ENCODE measurements around the gene TGFB1I1.
"Not testable (repeated sequence)": the region's sequence is repeated elsewhere in the genome, so short reads cannot be mapped to it uniquely, and the experiment has no call there.

Gene TGFB1I1

DNA sequence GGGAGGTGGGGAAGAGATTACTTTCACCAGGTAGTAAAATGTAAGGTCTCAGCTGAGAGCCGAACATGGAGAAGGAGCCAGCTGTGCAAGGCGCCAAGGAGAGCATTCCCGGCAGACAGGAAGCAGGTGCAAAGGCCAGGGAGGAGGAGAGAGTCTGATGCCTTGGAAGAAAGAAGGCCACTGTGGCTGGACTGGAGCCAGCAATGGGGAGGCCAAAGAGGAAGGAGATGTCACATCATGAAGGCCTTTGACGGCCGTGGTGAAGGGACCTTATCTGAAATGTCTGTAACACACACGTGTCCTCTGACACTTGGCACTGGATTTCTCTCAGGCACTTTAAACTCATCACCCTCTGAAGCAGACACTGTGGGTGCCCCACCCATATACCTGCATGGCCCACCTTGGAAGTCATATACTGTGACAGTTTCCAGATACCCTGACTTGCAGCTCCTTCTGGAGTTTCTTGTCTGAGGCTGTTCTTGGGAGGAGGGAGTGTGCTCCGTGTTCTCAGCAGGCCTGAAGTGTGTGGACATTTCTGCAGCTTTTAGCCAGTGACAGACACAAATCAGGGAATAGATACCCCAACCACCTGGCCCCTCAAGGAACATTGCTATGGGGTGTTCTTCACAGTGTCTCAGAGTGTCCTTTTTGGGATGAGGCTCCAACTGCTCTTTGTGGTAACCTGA lies 9.0 kb downstream of the TGFB1I1 start:
- no peak overlapping the region for H3K9ac ChIP-seq (ENCODE audit: low read length in 2 of 2)
- H3K9me3 ChIP-seq (ENCODE audit: control insufficient read depth in 2 of 2, low read length in 2 of 2): no peaks in the 10 kb centered on the region
- no peak overlapping the region for H3K4me3 ChIP-seq (ENCODE audit: low read length in 2 of 2)
- H3K27ac ChIP-seq (ENCODE audit: low read length): peak overlapping the region; percentile 37
- peaks cover 8 to 10% of the 10 kb centered on the region in 2 donors for H3K27me3 ChIP-seq (ENCODE audit: control insufficient read depth in 1 of 2, insufficient read depth in 2 of 2, low read length in 2 of 2)
- peaks cover 20% of the 10 kb centered on the region for H3K4me1 ChIP-seq (ENCODE audit: control insufficient read depth, insufficient read depth, low read length)
- peaks cover 4 to 8% of the 10 kb centered on the region in 2 donors for H3K36me3 ChIP-seq (ENCODE audit: control insufficient read depth in 2 of 2, insufficient read depth in 2 of 2, low read length in 2 of 2)

DNA sequence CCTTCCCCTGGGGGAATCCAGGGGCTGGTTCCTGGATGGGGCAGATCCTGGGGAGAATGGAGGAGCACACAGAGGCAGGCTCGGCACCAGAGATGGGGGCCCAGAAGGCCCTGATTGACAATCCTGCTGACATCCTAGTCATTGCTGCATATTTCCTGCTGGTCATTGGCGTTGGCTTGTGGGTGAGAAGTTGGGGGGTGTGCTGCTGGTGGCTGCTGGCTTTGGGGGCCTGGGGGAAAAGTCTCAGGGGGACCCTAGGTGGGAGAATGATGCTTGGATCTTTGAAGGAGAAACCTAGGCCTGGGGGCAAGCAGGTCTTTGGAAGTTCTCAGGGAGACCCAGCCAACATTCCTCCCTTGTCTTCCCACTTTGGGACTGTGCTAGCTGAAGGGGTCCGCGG lies 11.1 kb downstream of the TGFB1I1 start, which contains the start of gene SLC5A2:
Gene SLC5A2, plus strand, starts transcription at position 43 of the 400 bp plus-strand sequence. Its CDS starts 14 bp downstream, at position 57.
- Histone ChIP-seq H3K4me3 (ENCODE audit: low read length in 2 of 2) (no peak within 1 kb of the TSS), H3K4me1 (ENCODE audit: control insufficient read depth, insufficient read depth, low read length) (peaks cover 14% of the 10 kb centered on the region), H3K9me3 (ENCODE audit: control insufficient read depth in 2 of 2, low read length in 2 of 2) (no peaks in the 10 kb centered on the region), H3K27ac (ENCODE audit: low read length) (no peak within 1 kb of the TSS), H3K36me3 (ENCODE audit: control insufficient read depth in 2 of 2, insufficient read depth in 2 of 2, low read length in 2 of 2) (peaks cover 0 to 4% of the 10 kb centered on the region in 2 donors), H3K27me3 (ENCODE audit: control insufficient read depth in 1 of 2, insufficient read depth in 2 of 2, low read length in 2 of 2) (peaks cover 21 to 27% of the 10 kb centered on the region in 2 donors), H3K9ac (ENCODE audit: low read length in 2 of 2) (no peak within 1 kb of the TSS)

DNA sequence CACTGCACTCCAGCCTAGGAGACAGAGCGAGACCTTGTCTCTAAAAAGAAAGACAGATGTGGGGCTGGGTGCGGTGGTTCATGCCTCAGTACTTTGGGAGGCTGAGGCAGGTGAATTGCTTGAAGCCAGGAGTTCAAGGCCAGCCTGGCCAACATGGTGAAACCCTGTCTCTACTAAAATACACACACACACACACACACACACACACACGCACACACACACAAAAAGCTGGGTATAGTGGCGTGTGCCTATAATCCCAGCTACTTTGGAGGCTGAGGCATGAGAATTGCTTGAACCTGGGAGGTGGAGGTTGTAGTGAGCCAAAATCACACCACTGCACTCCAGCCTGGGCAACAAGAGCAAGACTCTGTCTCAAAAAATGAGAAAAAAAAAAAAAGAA lies 12.1 kb downstream of the TGFB1I1 start:
- Histone ChIP-seq H3K4me1 (ENCODE audit: control insufficient read depth, insufficient read depth, low read length) (peaks cover 22% of the 10 kb centered on the region), H3K27me3 (ENCODE audit: control insufficient read depth in 1 of 2, insufficient read depth in 2 of 2, low read length in 2 of 2) (peaks cover 25 to 31% of the 10 kb centered on the region in 2 donors)
- not testable (repeated sequence) for H3K27ac ChIP-seq (ENCODE audit: low read length); H3K36me3 ChIP-seq (ENCODE audit: control insufficient read depth in 2 of 2, insufficient read depth in 2 of 2, low read length in 2 of 2); H3K4me3 ChIP-seq (ENCODE audit: low read length in 2 of 2); H3K9me3 ChIP-seq (ENCODE audit: control insufficient read depth in 2 of 2, low read length in 2 of 2); H3K9ac ChIP-seq (ENCODE audit: low read length in 2 of 2)

DNA sequence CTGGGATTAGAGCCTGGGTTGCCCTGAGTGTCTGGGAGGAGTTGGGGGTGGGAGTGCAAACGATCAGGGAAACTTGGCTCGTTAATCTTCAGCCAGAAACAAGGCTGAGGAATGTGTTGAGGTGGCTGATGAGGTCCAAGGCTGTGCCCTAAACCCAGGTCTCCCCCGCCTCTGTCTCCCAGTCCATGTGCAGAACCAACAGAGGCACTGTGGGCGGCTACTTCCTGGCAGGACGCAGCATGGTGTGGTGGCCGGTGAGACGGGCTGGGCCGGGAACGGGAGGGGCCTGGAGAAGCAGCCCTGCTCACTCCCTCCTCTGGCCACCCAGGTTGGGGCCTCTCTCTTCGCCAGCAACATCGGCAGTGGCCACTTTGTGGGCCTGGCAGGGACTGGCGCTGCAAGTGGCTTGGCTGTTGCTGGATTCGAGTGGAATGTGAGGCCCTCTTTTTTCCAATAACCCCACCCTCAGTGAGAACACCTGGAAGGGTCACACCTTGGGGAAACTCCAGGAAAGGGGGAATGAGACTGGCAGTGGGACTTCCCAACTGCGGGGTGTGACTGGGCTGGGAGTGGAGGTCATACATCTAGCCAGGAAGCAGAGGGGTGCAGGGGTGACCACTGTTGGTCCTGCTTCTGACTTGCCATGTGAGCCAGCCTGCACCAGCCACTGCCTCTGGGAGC lies 12.7 kb downstream of the TGFB1I1 start:
- peaks cover 0 to 2% of the 10 kb centered on the region in 2 donors for H3K36me3 ChIP-seq (ENCODE audit: control insufficient read depth in 2 of 2, insufficient read depth in 2 of 2, low read length in 2 of 2)
- peaks cover 22% of the 10 kb centered on the region for H3K4me1 ChIP-seq (ENCODE audit: control insufficient read depth, insufficient read depth, low read length)
- no peaks in the 10 kb centered on the region for H3K9me3 ChIP-seq (ENCODE audit: control insufficient read depth in 2 of 2, low read length in 2 of 2)
- H3K27ac ChIP-seq (ENCODE audit: low read length): no peak overlapping the region
- H3K27me3 ChIP-seq (ENCODE audit: control insufficient read depth in 1 of 2, insufficient read depth in 2 of 2, low read length in 2 of 2): peaks cover 25 to 31% of the 10 kb centered on the region in 2 donors
- no peak overlapping the region for H3K4me3 ChIP-seq (ENCODE audit: low read length in 2 of 2)
- no peak overlapping the region for H3K9ac ChIP-seq (ENCODE audit: low read length in 2 of 2)

DNA sequence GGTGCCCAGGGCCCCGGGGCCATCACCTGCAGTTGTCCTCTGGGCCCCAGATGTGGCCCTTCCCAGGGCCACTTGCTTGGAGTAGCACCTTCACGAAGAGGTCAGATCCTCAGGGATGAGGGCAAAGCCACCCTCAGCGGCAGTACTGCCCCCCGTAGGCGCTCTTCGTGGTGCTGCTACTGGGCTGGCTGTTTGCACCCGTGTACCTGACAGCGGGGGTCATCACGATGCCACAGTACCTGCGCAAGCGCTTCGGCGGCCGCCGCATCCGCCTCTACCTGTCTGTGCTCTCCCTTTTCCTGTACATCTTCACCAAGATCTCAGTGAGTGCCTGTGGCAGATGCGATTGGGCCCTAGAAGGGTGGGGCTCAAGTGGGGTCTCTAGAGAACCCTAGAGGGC lies 13.6 kb downstream of the TGFB1I1 start:
- H3K4me3 ChIP-seq (ENCODE audit: low read length in 2 of 2): no peak overlapping the region
- H3K9ac ChIP-seq (ENCODE audit: low read length in 2 of 2): no peak overlapping the region
- H3K9me3 ChIP-seq (ENCODE audit: control insufficient read depth in 2 of 2, low read length in 2 of 2): no peaks in the 10 kb centered on the region
- peaks cover 0 to 4% of the 10 kb centered on the region in 2 donors for H3K36me3 ChIP-seq (ENCODE audit: control insufficient read depth in 2 of 2, insufficient read depth in 2 of 2, low read length in 2 of 2)
- H3K27me3 ChIP-seq (ENCODE audit: control insufficient read depth in 1 of 2, insufficient read depth in 2 of 2, low read length in 2 of 2): peaks cover 25 to 31% of the 10 kb centered on the region in 2 donors
- H3K4me1 ChIP-seq (ENCODE audit: control insufficient read depth, insufficient read depth, low read length): peaks cover 20% of the 10 kb centered on the region
- no peak overlapping the region for H3K27ac ChIP-seq (ENCODE audit: low read length)

DNA sequence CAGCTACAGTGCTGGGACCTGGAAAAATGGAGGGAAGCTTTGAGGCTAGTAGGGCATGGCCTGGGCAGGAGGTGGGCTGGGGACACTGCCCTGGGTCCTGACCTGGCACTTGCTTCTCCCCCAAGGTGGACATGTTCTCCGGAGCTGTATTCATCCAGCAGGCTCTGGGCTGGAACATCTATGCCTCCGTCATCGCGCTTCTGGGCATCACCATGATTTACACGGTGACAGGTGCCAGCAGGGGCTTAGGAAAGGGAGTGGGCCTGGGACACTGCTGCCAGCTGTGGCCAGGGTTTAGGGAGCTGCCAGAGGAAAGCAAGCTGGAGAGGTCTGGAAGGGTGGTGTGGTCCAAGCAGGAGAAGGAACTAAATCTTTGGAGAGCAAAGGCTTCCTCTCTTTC lies 14.1 kb downstream of the TGFB1I1 start:
- H3K9me3 ChIP-seq (ENCODE audit: control insufficient read depth in 2 of 2, low read length in 2 of 2): no peaks in the 10 kb centered on the region
- H3K27ac ChIP-seq (ENCODE audit: low read length): no peak overlapping the region
- no peak overlapping the region for H3K9ac ChIP-seq (ENCODE audit: low read length in 2 of 2)
- peaks cover 25 to 31% of the 10 kb centered on the region in 2 donors for H3K27me3 ChIP-seq (ENCODE audit: control insufficient read depth in 1 of 2, insufficient read depth in 2 of 2, low read length in 2 of 2)
- H3K4me3 ChIP-seq (ENCODE audit: low read length in 2 of 2): no peak overlapping the region
- peaks cover 19% of the 10 kb centered on the region for H3K4me1 ChIP-seq (ENCODE audit: control insufficient read depth, insufficient read depth, low read length)
- H3K36me3 ChIP-seq (ENCODE audit: control insufficient read depth in 2 of 2, insufficient read depth in 2 of 2, low read length in 2 of 2): peaks cover 0 to 6% of the 10 kb centered on the region in 2 donors

DNA sequence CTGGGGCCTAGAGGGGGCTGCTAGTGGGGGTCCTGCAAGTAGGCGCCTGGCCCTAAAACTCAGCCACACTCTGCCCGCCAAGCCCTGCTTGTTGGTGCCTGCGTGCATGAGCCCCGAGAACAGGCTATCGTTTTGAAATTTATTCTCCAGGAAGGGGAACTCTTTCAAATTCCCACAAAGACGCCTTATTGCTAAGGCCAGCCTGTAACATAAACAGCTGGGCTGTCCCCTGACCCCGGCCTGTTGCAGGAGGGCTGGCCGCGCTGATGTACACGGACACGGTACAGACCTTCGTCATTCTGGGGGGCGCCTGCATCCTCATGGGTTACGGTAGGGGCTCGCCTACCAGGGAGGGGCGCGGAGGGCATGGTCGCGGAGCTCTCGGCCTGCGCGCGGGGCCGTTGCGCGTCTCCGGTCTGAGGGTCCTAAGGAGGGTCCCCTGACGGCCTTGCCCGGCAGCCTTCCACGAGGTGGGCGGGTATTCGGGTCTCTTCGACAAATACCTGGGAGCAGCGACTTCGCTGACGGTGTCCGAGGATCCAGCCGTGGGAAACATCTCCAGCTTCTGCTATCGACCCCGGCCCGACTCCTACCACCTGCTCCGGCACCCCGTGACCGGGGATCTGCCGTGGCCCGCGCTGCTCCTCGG lies 15.2 kb downstream of the TGFB1I1 start:
- H3K4me1 ChIP-seq (ENCODE audit: control insufficient read depth, insufficient read depth, low read length): peaks cover 18% of the 10 kb centered on the region
- peaks cover 6 to 13% of the 10 kb centered on the region in 2 donors for H3K36me3 ChIP-seq (ENCODE audit: control insufficient read depth in 2 of 2, insufficient read depth in 2 of 2, low read length in 2 of 2)
- no peaks in the 10 kb centered on the region for H3K9me3 ChIP-seq (ENCODE audit: control insufficient read depth in 2 of 2, low read length in 2 of 2)
- H3K9ac ChIP-seq (ENCODE audit: low read length in 2 of 2): peak overlapping the region in 1 of 2 donors; percentile 8
- peak overlapping the region; percentile 68 to 76 for H3K4me3 ChIP-seq (ENCODE audit: low read length in 2 of 2)
- H3K27ac ChIP-seq (ENCODE audit: low read length): no peak overlapping the region
- H3K27me3 ChIP-seq (ENCODE audit: control insufficient read depth in 1 of 2, insufficient read depth in 2 of 2, low read length in 2 of 2): peaks cover 25 to 31% of the 10 kb centered on the region in 2 donors

DNA sequence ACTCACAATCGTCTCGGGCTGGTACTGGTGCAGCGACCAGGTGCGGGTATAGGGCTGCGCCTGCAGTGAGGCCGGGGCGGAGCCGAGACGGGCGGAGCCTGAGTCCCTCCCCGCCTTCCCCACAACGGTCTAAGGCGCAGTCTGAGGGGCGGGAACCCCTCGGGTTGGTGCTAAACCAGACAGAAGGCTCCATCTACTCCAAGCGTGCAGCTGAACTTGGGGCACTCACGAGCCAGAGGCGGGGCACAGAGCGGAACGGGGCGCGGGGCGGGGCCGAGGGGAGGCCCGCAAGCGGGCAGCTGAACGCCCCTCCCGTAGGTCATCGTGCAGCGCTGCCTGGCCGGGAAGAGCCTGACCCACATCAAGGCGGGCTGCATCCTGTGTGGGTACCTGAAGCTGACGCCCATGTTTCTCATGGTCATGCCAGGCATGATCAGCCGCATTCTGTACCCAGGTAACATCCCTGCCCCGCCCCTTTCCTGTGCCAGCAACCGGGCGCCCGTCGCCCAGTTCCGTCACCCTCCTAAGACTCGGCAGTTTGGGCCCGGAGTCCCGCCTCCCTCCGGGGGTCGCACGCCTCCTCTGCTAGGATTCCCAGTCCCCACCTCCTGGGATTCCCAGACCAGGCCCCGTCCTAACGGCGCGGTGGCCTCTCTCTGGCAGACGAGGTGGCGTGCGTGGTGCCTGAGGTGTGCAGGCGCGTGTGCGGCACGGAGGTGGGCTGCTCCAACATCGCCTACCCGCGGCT lies 15.9 kb downstream of the TGFB1I1 start:
- H3K4me1 ChIP-seq (ENCODE audit: control insufficient read depth, insufficient read depth, low read length): peaks cover 18% of the 10 kb centered on the region
- H3K4me3 ChIP-seq (ENCODE audit: low read length in 2 of 2): peak overlapping the region; percentile 68 to 76
- H3K27ac ChIP-seq (ENCODE audit: low read length): no peak overlapping the region
- peaks cover 25 to 31% of the 10 kb centered on the region in 2 donors for H3K27me3 ChIP-seq (ENCODE audit: control insufficient read depth in 1 of 2, insufficient read depth in 2 of 2, low read length in 2 of 2)
- peak overlapping the region; percentile 8 to 21 for H3K9ac ChIP-seq (ENCODE audit: low read length in 2 of 2)
- peaks cover 13 to 20% of the 10 kb centered on the region in 2 donors for H3K36me3 ChIP-seq (ENCODE audit: control insufficient read depth in 2 of 2, insufficient read depth in 2 of 2, low read length in 2 of 2)
- no peaks in the 10 kb centered on the region for H3K9me3 ChIP-seq (ENCODE audit: control insufficient read depth in 2 of 2, low read length in 2 of 2)

DNA sequence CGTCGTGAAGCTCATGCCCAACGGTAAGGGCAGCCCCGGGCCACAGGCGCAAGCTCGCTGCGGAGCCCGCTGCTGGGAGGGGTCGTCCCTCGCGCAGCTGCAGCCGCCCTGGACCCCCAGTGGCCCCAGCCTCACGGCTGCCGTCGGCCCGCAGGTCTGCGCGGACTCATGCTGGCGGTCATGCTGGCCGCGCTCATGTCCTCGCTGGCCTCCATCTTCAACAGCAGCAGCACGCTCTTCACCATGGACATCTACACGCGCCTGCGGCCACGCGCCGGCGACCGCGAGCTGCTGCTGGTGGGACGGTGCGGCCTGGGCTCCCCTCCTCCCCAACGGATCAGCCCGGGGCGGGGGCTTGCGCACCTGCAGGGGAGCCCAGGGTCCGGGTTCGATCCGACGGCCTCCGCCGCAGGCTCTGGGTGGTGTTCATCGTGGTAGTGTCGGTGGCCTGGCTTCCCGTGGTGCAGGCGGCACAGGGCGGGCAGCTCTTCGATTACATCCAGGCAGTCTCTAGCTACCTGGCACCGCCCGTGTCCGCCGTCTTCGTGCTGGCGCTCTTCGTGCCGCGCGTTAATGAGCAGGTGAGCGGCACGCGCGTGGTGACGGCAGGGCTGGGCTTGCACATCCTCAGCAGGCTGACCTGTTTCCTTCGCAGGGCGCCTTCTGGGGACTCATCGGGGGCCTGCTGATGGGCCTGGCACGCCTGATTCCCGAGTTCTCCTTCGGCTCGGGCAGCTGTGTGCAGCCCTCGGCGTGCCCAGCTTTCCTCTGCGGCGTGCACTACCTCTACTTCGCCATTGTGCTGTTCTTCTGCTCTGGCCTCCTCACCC lies 16.7 kb downstream of the TGFB1I1 start:
- peaks cover 25 to 31% of the 10 kb centered on the region in 2 donors for H3K27me3 ChIP-seq (ENCODE audit: control insufficient read depth in 1 of 2, insufficient read depth in 2 of 2, low read length in 2 of 2)
- peaks cover 18% of the 10 kb centered on the region for H3K4me1 ChIP-seq (ENCODE audit: control insufficient read depth, insufficient read depth, low read length)
- H3K27ac ChIP-seq (ENCODE audit: low read length): no peak overlapping the region
- H3K9me3 ChIP-seq (ENCODE audit: control insufficient read depth in 2 of 2, low read length in 2 of 2): no peaks in the 10 kb centered on the region
- peaks cover 17 to 27% of the 10 kb centered on the region in 2 donors for H3K36me3 ChIP-seq (ENCODE audit: control insufficient read depth in 2 of 2, insufficient read depth in 2 of 2, low read length in 2 of 2)
- peak overlapping the region in 1 of 2 donors; percentile 8 for H3K9ac ChIP-seq (ENCODE audit: low read length in 2 of 2)
- peak overlapping the region; percentile 68 to 76 for H3K4me3 ChIP-seq (ENCODE audit: low read length in 2 of 2)

DNA sequence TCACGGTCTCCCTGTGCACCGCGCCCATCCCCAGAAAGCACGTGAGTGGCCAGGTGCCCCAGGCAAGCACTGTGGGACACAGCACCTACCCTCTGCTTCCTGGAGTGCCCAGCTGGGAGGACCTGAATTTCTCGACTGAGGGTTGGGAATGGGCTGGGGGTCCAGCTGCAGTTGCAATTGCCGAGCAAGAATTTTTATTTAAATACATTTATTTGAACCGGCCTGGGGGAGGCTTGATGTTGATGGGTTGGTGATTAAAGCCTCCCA lies 17.3 kb downstream of the TGFB1I1 start:
- Histone ChIP-seq H3K9me3 (ENCODE audit: control insufficient read depth in 2 of 2, low read length in 2 of 2) (no peaks in the 10 kb centered on the region), H3K9ac (ENCODE audit: low read length in 2 of 2) (no peak overlapping the region), H3K27ac (ENCODE audit: low read length) (no peak overlapping the region), H3K4me1 (ENCODE audit: control insufficient read depth, insufficient read depth, low read length) (peaks cover 18% of the 10 kb centered on the region), H3K4me3 (ENCODE audit: low read length in 2 of 2) (no peak overlapping the region), H3K36me3 (ENCODE audit: control insufficient read depth in 2 of 2, insufficient read depth in 2 of 2, low read length in 2 of 2) (peaks cover 18 to 29% of the 10 kb centered on the region in 2 donors), H3K27me3 (ENCODE audit: control insufficient read depth in 1 of 2, insufficient read depth in 2 of 2, low read length in 2 of 2) (peaks cover 25 to 31% of the 10 kb centered on the region in 2 donors)

All from stomach smooth muscle (tissue), 2 donors.